Breast epithelium (tissue), 3 donors: ENCODE data around the gene RRP1.

Source experiments
- POLR2A ChIP-seq: fragments of 450-650 bp; IDR thresholded peaks from one replicate; pipeline ENCODE4 v1.6.1; 2016; ENCODE audit warnings: antibody characterized with exemption, mild to moderate bottlenecking, moderate library complexity
- TF ChIP-seq, protein P1 (sequence below), 3 donors: fragments of 450-650 bp; IDR thresholded peaks; one replicate each; pipeline ENCODE4 v1.5.1; 2016 to 2017; ENCODE audit warnings: antibody characterized with exemption in 3 of 3, mild to moderate bottlenecking in 3 of 3, moderate library complexity in 3 of 3

DNA sequence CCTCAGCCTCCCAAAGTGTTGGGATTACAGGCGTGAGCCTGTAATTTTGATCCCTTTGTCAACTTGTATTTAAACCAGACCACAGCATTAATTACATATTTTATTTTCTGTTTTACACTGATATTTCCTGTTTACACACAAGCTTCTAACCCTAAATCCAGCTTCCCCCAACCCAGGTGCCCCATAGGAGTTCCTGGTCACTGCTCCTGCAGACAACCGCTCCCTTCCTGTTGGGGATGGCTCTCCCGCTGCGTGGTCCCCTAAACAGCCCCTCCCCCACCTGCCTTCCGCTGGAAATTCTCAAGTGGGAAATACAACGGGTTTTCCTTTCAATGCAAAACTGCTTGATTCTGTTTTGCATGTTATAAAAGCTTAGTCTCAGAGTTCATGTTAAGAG, 17.0 kb upstream of the RRP1 start:
- TF ChIP-seq, protein P1, sequence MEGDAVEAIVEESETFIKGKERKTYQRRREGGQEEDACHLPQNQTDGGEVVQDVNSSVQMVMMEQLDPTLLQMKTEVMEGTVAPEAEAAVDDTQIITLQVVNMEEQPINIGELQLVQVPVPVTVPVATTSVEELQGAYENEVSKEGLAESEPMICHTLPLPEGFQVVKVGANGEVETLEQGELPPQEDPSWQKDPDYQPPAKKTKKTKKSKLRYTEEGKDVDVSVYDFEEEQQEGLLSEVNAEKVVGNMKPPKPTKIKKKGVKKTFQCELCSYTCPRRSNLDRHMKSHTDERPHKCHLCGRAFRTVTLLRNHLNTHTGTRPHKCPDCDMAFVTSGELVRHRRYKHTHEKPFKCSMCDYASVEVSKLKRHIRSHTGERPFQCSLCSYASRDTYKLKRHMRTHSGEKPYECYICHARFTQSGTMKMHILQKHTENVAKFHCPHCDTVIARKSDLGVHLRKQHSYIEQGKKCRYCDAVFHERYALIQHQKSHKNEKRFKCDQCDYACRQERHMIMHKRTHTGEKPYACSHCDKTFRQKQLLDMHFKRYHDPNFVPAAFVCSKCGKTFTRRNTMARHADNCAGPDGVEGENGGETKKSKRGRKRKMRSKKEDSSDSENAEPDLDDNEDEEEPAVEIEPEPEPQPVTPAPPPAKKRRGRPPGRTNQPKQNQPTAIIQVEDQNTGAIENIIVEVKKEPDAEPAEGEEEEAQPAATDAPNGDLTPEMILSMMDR (IDR thresholded peaks at IDR 0.05), result no peak
- no peak for TF ChIP-seq POLR2A
